RWPE2 (cell line): Measurements from ENCODE around the gene SAP30L.

Source experiments
- ATAC-seq: fragments of 200-7000 bp; cut with Tn5 transposase; 3 replicates; pipeline ENCODE4 v1.9.1; 2021; ENCODE audit warnings: low read depth
- DNase-seq: peaks from one replicate; pipeline ENCODE4 v3.0.0-alpha.2; 2020; ENCODE audit warnings: low spot score
- H3K27ac ChIP-seq: fragments of 450-650 bp; 2 replicates; pipeline ENCODE4 v1.5.1; 2017; ENCODE audit warnings: mild to moderate bottlenecking; ENCODE audit not compliant: poor library complexity, severe bottlenecking
- H3K27me3 ChIP-seq: fragments of 250-450 bp; sonication (Bioruptor Pico); 2 replicates; pipeline ENCODE4 v1.5.1; 2021; ENCODE audit warnings: mild to moderate bottlenecking, moderate library complexity; ENCODE audit not compliant: insufficient read depth, poor library complexity, severe bottlenecking
- H3K36me3 ChIP-seq: fragments of 250-450 bp; sonication (Bioruptor Pico); 2 replicates; pipeline ENCODE4 v1.5.1; 2020; ENCODE audit warnings: low read depth, mild to moderate bottlenecking, moderate library complexity
- H3K4me1 ChIP-seq: fragments of 250-450 bp; sonication (Bioruptor Pico); 2 replicates; pipeline ENCODE4 v1.5.1; 2021; ENCODE audit warnings: mild to moderate bottlenecking, moderate library complexity; ENCODE audit not compliant: insufficient read depth, poor library complexity, severe bottlenecking
- H3K4me3 ChIP-seq: fragments of 250-450 bp; sonication (Bioruptor Pico); 2 replicates; pipeline ENCODE4 v1.5.1; 2021; ENCODE audit warnings: mild to moderate bottlenecking, moderate library complexity; ENCODE audit not compliant: severe bottlenecking
- H3K9me3 ChIP-seq: fragments of 250-450 bp; sonication (Bioruptor Pico); 2 replicates; pipeline ENCODE4 v1.5.1; 2021; ENCODE audit warnings: mild to moderate bottlenecking, moderate library complexity; ENCODE audit not compliant: severe bottlenecking
- TF ChIP-seq, protein P1 (sequence below): fragments of 450-650 bp; IDR thresholded peaks from one replicate; pipeline ENCODE4 v1.5.1; 2017; ENCODE audit warnings: mild to moderate bottlenecking, moderate library complexity; ENCODE audit not compliant: poor library complexity, severe bottlenecking

The SAP30L gene

DNA sequence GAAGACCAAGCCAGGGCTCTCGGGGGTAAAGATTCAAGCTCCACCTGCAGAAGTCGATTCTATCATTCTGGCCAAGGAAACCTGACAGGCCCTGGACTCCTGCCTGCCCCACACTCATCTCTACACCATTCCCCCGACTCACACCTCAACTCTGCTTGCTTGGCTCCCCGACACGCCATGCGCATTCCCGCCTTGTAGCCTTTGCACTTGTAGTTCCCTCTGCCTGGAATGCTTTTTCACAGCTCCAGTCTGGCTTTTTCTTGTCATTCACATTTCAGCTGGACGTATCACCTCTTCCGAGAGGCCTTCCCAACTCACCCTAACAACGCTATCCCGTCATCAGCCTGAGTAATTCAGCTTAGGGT, 60.9 kb downstream of the SAP30L start:
- H3K4me1 ChIP-seq: no peaks in the 10 kb centered on the region

DNA sequence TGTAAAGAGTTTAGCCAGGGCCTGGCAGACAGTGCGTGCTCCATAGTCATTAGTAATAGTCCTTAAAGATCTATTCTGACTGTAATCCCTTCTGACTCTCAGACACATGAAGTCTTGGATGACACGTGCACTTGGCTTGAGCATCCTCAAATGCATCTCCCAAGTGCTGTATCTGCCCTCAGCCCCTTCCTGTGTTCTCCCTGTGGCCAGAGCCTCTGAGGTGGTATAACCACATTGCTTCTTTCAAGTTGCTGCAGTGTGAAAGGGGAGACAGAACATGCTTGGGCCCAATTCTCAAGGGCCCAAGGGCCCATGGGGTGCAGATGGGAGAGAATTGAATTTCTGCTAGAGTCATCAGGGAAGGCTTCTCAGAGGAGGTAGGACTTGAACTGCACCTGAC, 62.3 kb downstream of the SAP30L start:
- Histone ChIP-seq H3K4me3 (no peak overlapping the region), H3K4me1 (no peaks in the 10 kb centered on the region), H3K36me3 (no peaks in the 10 kb centered on the region), H3K27ac (no peak overlapping the region), H3K9me3 (no peaks in the 10 kb centered on the region), H3K27me3 (no peaks in the 10 kb centered on the region)
- ATAC-seq (no peak), DNase-seq (no peak)
- TF ChIP-seq, protein P1, sequence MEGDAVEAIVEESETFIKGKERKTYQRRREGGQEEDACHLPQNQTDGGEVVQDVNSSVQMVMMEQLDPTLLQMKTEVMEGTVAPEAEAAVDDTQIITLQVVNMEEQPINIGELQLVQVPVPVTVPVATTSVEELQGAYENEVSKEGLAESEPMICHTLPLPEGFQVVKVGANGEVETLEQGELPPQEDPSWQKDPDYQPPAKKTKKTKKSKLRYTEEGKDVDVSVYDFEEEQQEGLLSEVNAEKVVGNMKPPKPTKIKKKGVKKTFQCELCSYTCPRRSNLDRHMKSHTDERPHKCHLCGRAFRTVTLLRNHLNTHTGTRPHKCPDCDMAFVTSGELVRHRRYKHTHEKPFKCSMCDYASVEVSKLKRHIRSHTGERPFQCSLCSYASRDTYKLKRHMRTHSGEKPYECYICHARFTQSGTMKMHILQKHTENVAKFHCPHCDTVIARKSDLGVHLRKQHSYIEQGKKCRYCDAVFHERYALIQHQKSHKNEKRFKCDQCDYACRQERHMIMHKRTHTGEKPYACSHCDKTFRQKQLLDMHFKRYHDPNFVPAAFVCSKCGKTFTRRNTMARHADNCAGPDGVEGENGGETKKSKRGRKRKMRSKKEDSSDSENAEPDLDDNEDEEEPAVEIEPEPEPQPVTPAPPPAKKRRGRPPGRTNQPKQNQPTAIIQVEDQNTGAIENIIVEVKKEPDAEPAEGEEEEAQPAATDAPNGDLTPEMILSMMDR: no peak

More for the DNA sequence above, 60.9 kb downstream of the SAP30L start:
- DNase-seq (no peak), ATAC-seq (no peak)
- Histone ChIP-seq H3K27ac (no peak overlapping the region), H3K4me3 (no peak overlapping the region), H3K27me3 (no peaks in the 10 kb centered on the region), H3K36me3 (no peaks in the 10 kb centered on the region), H3K9me3 (no peaks in the 10 kb centered on the region)
- TF ChIP-seq, protein P1: no peak

DNA sequence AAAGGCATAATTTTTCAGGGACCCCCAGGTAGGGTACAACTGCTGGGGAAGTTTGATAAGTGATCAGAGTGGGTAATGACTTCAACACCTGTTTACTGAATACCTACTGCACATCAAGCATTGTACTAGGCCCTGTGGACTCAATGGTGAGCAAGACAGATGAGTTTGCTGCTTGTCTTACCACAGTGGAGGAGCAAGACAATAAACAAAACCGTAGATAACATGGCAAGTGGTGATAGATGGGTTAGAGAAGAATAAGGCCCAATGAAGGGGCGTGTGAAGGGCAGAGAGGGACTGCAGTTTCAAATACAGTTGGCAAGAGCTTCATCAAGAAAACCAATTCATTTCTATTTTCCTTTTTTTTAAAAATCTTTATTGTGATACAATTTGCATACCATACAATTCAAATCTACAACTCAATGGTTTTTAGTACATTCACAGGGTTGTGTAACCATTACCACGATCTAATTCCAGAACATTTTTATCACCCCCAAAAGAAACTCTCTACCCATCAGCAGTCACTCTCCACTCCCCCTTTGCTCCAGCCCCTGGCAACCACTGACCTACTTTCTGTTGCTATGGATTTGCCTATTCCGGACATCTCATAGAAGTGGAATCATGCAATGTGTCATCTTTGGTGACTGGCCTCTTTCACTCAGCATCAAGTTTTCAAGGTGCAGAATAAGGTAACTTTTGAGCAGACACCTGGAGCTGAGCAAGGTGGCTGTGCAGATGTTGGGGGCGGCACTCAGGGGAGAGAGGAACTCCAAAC, 64.2 kb downstream of the SAP30L start:
- TF ChIP-seq, protein P1: no peak
- Histone ChIP-seq H3K27me3 (no peaks in the 10 kb centered on the region), H3K4me3 (no peak overlapping the region), H3K9me3 (no peaks in the 10 kb centered on the region), H3K4me1 (no peaks in the 10 kb centered on the region), H3K27ac (no peak overlapping the region), H3K36me3 (no peaks in the 10 kb centered on the region)
- ATAC-seq: no peak
- DNase-seq: no peak
